SKM-1 treated with dmso at 0.1 percent for 144 hours (cell line): Measurements from ENCODE around the gene CEBPZOS.
"Not testable (repeated sequence)": the region's sequence is repeated elsewhere in the genome, so short reads cannot be mapped to it uniquely, and the experiment has no call there.

Source experiments
- DNase-seq: peaks from one replicate; lab custom pipeline; 2025; ENCODE audit not compliant: unreplicated experiment; lab: John Stamatoyannopoulos, UW

The CEBPZOS gene

GRCh38 chr2:37190290-37190689 is 6.0 kb upstream of the CEBPZOS start:
- peak; percentile 90 for DNase-seq

DNA sequence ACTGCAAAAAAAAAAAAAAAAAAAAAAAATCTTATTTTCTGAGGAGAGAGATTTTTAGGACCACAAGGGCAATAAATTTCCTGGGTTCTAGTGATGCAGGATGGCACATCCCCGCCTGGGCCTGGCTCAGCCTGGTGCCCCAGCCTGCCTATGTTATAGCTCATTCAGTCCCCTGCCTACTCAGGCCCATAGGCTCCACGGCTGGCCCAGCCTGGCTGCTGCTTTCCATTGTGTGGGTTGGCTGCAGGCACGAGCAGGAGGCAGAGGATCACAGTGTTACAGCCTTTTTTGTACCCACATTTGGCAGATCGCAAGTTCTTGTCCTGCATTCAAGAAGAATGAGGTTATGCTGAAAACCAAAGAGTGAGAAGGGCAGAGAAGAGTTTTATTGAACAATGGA is 5.0 kb upstream of the CEBPZOS start:
- no peak for DNase-seq

- no peak for DNase-seq
Measured at GRCh38 chr2:37191747-37192146, 4.5 kb upstream of the CEBPZOS start.

DNA sequence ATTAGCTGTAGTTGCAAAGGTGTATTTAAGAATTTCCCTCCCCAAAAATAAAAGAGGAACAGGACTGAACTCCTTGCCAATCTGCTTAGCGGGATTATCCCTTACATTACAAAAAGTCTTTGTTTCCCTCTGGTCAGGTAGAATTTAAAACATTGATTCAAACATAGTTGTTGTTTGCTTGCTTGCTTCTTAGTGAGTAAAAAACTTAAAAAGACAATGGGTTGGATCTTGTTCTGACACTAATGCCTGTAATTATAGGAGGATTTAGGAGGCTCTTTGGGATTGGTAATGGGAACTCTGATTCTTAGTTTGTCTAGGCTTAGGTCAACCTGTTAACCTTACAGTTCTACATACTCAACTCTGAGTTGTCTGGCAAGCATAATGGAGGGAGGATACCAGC is 3.7 kb upstream of the CEBPZOS start:
- no peak for DNase-seq

- DNase-seq = not testable (repeated sequence)
Measured at GRCh38 chr2:37195862-37196319, 405 bp upstream of the CEBPZOS start.

- no peak for DNase-seq
Measured at GRCh38 chr2:37198681-37199065, 2.4 kb downstream of the CEBPZOS start.

- DNase-seq = no peak
Measured at GRCh38 chr2:37201208-37201607, 4.9 kb downstream of the CEBPZOS start.

GRCh38 chr2:37201766-37202165 is 5.5 kb downstream of the CEBPZOS start:
- no peak for DNase-seq

- DNase-seq = no peak
Measured at GRCh38 chr2:37203708-37204107, 7.4 kb downstream of the CEBPZOS start.

DNA sequence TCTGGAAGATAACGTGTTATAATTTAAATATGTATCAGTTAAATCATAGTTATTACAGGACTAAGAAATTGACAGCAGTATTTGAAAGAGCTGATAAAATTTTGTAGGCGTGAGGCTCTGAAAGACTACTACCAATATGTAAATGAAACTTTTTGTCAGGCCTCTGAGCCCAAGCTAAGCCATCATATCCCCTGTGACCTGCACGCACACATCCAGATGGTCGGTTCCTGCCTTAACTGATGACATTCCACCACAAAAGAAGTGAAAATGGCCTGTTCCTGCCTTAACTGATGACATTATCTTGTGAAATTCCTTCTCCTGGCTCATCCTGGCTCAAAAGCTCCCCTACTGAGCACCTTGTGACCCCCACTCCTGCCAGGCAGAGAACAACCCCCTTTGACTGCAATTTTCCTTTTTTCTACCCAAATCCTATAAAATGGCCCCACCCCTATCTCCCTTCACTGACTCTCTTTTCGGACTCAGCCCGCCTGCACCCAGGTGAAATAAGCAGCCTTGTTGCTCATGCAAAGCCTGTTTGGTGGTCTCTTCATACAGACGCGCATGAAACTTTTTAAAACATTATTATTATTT is 8.9 kb downstream of the CEBPZOS start:
- DNase-seq = not testable (repeated sequence)

DNA sequence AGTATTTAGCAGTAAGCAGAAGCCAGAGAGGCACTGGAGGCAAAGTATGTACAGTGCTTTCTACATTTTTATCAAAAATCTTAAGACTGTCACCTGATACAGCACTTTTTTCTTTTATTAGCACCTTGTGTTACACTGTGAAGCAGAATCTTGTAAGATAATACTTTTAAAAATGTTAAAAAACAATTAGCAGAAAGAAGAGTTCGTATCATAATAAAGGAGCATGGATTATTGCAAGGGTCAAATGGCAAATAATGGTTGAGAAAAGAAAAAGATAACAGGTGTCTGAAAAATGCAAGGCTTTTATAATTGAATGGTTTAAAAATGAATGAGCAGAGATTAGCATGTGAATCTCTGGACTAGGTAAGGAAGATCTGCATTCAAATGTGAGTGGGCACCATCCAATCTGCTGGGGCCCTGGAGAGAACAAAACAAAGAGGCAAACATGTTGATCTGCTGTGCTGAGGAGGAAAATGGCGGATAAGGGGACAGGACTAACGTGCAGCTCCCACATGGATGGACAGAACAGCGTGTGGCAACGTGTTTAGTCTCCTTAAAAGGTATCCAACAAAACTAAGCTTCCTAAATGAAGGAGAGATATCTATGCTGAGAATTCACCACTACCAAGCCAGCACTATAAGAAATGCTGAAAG is 9.5 kb downstream of the CEBPZOS start:
- DNase-seq = no peak

- not testable (repeated sequence) for DNase-seq
Measured at GRCh38 chr2:37206760-37207159, 10.5 kb downstream of the CEBPZOS start.

GRCh38 chr2:37211212-37211611 is 14.9 kb downstream of the CEBPZOS start:
- no peak for DNase-seq

- DNase-seq = no peak
Measured at GRCh38 chr2:37211939-37212338, 15.6 kb downstream of the CEBPZOS start.

- DNase-seq = no peak
Measured at GRCh38 chr2:37215250-37215649, 19.0 kb downstream of the CEBPZOS start.

- DNase-seq = no peak
Measured at GRCh38 chr2:37219046-37219445, 22.8 kb downstream of the CEBPZOS start.

DNA sequence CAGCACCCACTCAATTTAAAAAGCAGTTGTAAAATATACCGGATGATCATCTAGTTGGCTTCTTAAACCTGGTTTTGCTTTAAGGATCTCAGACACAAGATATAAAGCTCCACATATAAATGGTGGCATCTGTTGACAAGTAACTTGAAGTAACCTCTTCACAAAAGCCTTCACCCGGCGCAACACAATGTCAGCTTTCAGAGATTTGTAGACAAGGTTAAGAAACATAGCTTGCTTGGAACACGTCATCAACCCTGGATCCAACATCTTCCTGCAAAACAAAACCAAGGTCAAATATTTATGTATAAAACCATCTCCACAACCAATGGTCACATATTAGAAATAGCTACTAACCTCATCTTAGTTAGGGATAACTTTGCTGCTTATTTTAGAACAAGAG is 26.8 kb downstream of the CEBPZOS start:
- DNase-seq = no peak

- DNase-seq = no peak
Measured at GRCh38 chr2:37224063-37224462, 27.8 kb downstream of the CEBPZOS start.

GRCh38 chr2:37225129-37225528 is 28.8 kb downstream of the CEBPZOS start:
- DNase-seq = not testable (repeated sequence)

DNA sequence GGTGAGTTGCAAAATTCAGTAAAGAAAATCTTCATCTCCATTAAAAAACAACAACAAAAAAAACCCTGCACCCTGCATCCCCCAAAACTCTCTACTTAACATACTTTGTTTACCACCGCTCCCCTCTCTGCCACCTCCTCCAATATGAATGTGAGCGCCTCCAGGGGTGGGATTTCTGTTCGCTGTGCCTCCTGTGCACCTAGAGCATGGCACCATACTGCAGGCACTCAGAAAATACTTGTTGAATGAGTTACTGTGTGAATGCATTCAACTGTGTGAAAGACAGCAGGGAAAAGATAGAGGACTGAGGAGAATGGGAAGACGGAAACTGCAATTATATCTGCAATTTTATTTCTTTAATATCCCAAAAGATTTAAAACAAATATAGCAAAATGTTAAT is 30.6 kb downstream of the CEBPZOS start:
- DNase-seq = no peak

- DNase-seq = no peak
Measured at GRCh38 chr2:37228788-37229187, 32.5 kb downstream of the CEBPZOS start.

DNA sequence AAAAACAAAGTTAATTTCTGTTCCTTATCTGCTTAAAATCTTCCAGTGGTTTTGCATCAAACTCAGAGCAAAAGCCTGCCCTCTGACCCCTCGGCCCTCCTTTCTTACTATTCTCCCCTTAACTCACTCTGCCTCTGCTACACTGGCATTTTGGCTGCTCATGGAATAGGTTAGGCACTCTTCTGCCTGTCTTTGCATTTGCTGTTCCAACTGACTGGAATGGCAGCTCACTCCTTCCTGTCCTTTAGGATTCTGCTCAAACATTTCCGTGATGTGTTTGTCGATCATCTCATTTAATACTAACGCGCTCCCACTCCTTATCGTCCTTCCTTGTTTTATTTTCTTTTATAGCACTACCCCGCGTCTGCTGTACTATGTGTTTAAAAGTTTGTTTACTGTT is 34.3 kb downstream of the CEBPZOS start:
- no peak for DNase-seq
